NCI-H1105 (cell line): ENCODE measurements around the gene SHISAL1.
"Not testable (repeated sequence)": the region's sequence is repeated elsewhere in the genome, so short reads cannot be mapped to it uniquely, and the experiment has no call there.

Experiments
- DNase-seq: peaks from one replicate; lab custom pipeline; 2025; lab: John Stamatoyannopoulos, UW

The SHISAL1 gene

GRCh38 chr22:44302363-44302762, 10.4 kb downstream of the SHISAL1 start:
- DNase-seq: not testable (repeated sequence)

GRCh38 chr22:44301039-44301438, 11.7 kb downstream of the SHISAL1 start:
- no peak for DNase-seq

- DNase-seq: no peak
Observed at GRCh38 chr22:44299124-44299523, 13.6 kb downstream of the SHISAL1 start.

GRCh38 chr22:44298406-44299091, 14.2 kb downstream of the SHISAL1 start:
- no peak for DNase-seq

- DNase-seq: no peak
Observed at GRCh38 chr22:44297470-44298061, 15.2 kb downstream of the SHISAL1 start.

- no peak for DNase-seq
Observed at GRCh38 chr22:44295406-44295805, 17.3 kb downstream of the SHISAL1 start.

GRCh38 chr22:44293876-44294275, 18.9 kb downstream of the SHISAL1 start:
- no peak for DNase-seq

GRCh38 chr22:44293034-44293433, 19.7 kb downstream of the SHISAL1 start:
- no peak for DNase-seq

GRCh38 chr22:44292521-44292920, 20.2 kb downstream of the SHISAL1 start:
- no peak for DNase-seq

GRCh38 chr22:44291674-44292360, 20.9 kb downstream of the SHISAL1 start:
- no peak for DNase-seq

- no peak for DNase-seq
Observed at GRCh38 chr22:44291265-44291664, 21.5 kb downstream of the SHISAL1 start.

- no peak for DNase-seq
Observed at GRCh38 chr22:44289414-44290171, 23.2 kb downstream of the SHISAL1 start.

- no peak for DNase-seq
Observed at GRCh38 chr22:44288913-44289312, 23.8 kb downstream of the SHISAL1 start.

- no peak for DNase-seq
Observed at GRCh38 chr22:44287741-44288140, 25.0 kb downstream of the SHISAL1 start.

GRCh38 chr22:44287121-44287693, 25.5 kb downstream of the SHISAL1 start:
- no peak for DNase-seq

- no peak for DNase-seq
Observed at GRCh38 chr22:44286646-44287045, 26.1 kb downstream of the SHISAL1 start.

- no peak for DNase-seq
Observed at GRCh38 chr22:44284711-44285110, 28.0 kb downstream of the SHISAL1 start.

- no peak for DNase-seq
Observed at GRCh38 chr22:44281768-44282637, 30.7 kb downstream of the SHISAL1 start.

GRCh38 chr22:44280665-44281188, 32.0 kb downstream of the SHISAL1 start:
- no peak for DNase-seq

GRCh38 chr22:44279069-44279360, 33.7 kb downstream of the SHISAL1 start:
- no peak for DNase-seq
